Left lobe of liver (tissue), 2 donors: Measurements from ENCODE around the gene EEFSEC. TPM values are rescaled to one million over a fixed set of nuclear protein-coding genes. Genes with fewer than 3 reads are reported as not detected.

Source experiments
- ATAC-seq: fragments of 200-7000 bp; cut with Tn5 transposase; one replicate; pipeline ENCODE4 v1.9.1; 2020; ENCODE audit warnings: mild to moderate bottlenecking, moderate library complexity
- DNase-seq: peaks from one replicate; pipeline ENCODE4 v3.0.0-alpha.2; 2020; ENCODE audit warnings: low spot score
- total RNA-seq: library from RNA; stranded (reverse); gene quantifications from one replicate; pipeline ENCODE4 v1.2.1, GENCODE V29; 2021
- donor health status: DM: no; HTN: no; CAD: no; lungs with moderate emphysema.
- donor health status: DM: no; HTN: yes; CAD: no.

EEFSEC gene
- total RNA-seq, 1 donor from 2014 or later: 12.8 TPM

- ATAC-seq (no peak), DNase-seq (no peak)
These were observed 207.5 kb downstream of the EEFSEC start for GRCh38 chr3:128360705-128361271.

GRCh38 chr3:128362026-128362965, 209.0 kb downstream of the EEFSEC start:
- DNase-seq: no peak

GRCh38 chr3:128364291-128364690, 211.0 kb downstream of the EEFSEC start:
- no peak for ATAC-seq
- no peak for DNase-seq

More at GRCh38 chr3:128362026-128362965, 209.0 kb downstream of the EEFSEC start:
- no peak for ATAC-seq

- no peak for ATAC-seq
- no peak for DNase-seq
These were observed 211.6 kb downstream of the EEFSEC start for GRCh38 chr3:128364808-128365360.

GRCh38 chr3:128366136-128366535, 212.9 kb downstream of the EEFSEC start:
- ATAC-seq: no peak
- no peak for DNase-seq

GRCh38 chr3:128366652-128367051, 213.4 kb downstream of the EEFSEC start:
- ATAC-seq (no peak), DNase-seq (no peak)

- DNase-seq (no peak), ATAC-seq (no peak)
These were observed 213.9 kb downstream of the EEFSEC start for GRCh38 chr3:128367221-128367620.

- ATAC-seq: no peak
- DNase-seq: no peak
These were observed 214.5 kb downstream of the EEFSEC start for GRCh38 chr3:128367761-128368160.

GRCh38 chr3:128368626-128369025, 215.3 kb downstream of the EEFSEC start:
- ATAC-seq: no peak
- DNase-seq: no peak

- ATAC-seq (no peak), DNase-seq (no peak)
These were observed 215.9 kb downstream of the EEFSEC start for GRCh38 chr3:128369121-128369703.

- no peak for DNase-seq
- ATAC-seq: no peak
These were observed 216.8 kb downstream of the EEFSEC start for GRCh38 chr3:128369881-128370642.

GRCh38 chr3:128372281-128372680, 219.0 kb downstream of the EEFSEC start:
- DNase-seq (no peak), ATAC-seq (no peak)

- ATAC-seq (no peak), DNase-seq (no peak)
These were observed 219.6 kb downstream of the EEFSEC start for GRCh38 chr3:128372707-128373533.

GRCh38 chr3:128374746-128375445, 221.6 kb downstream of the EEFSEC start:
- DNase-seq (no peak), ATAC-seq (no peak)

GRCh38 chr3:128376516-128376915, 223.2 kb downstream of the EEFSEC start:
- no peak for DNase-seq
- ATAC-seq: no peak

GRCh38 chr3:128378631-128379347, 225.5 kb downstream of the EEFSEC start:
- ATAC-seq (peak; percentile 77), DNase-seq (peak; percentile 66)

GRCh38 chr3:128379367-128380160, 226.3 kb downstream of the EEFSEC start:
- ATAC-seq (no peak), DNase-seq (no peak)

GRCh38 chr3:128380295-128380694, 227.0 kb downstream of the EEFSEC start:
- no peak for DNase-seq
- ATAC-seq: no peak
